HEK293 (cell line): ENCODE measurements around the gene NR2F1-AS1.

Experiments used
- SP7 ChIP-seq: fragments of 450-650 bp; formaldehyde crosslinking; IDR thresholded peaks from 2 replicates; pipeline ENCODE4 v1.5.1; 2016; ENCODE audit warnings: missing biosample characterization, missing genetic modification characterization
- ZNF660 ChIP-seq: fragments of 450-650 bp; IDR thresholded peaks from 2 replicates; pipeline ENCODE4 v1.5.1; 2018; ENCODE audit warnings: missing biosample characterization, mild to moderate bottlenecking, missing genetic modification characterization

DNA sequence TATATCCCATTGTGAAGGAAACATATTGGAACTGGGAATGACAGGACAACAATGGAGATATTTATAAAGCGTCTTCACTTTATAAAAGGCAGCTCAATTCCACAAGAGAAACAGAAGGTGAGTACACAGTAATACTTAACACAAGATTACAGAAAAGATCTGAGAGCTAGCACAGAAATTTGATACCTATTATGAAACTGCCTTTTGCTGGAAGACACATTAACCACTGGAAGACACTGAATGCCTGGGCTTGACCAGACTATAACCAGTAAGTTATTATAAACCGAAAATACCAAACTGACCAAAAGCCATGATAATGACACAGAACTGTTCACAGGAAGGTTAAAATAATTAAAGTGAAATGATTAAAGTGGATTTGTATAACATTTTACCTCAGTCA is 195.4 kb downstream of the NR2F1-AS1 start:
- TF ChIP-seq SP7 (tag by site-specific recombination) (no peak), ZNF660 (tag by site-specific recombination) (no peak)
